Renal cortex interstitium (tissue), 11 donors: ENCODE data around the gene FAM241A. TPM values are rescaled to one million over a fixed set of nuclear protein-coding genes. Genes with fewer than 3 reads are reported as not detected.
A peak's percentile ranks its signal among the peaks of the same experiment; 100 is the strongest.
"Not testable (repeated sequence)": the region's sequence is repeated elsewhere in the genome, so short reads cannot be mapped to it uniquely, and the experiment has no call there.

ENCODE experiments used
- DNase-seq, 11 donors: peaks; one replicate each; pipeline ENCODE4 v3.0.0-alpha.2; 2013; ENCODE audit warnings: low read depth in 9 of 11, low spot score in 4 of 11; ENCODE audit errors: extremely low read depth in 1 of 11
- polyA plus RNA-seq, 3 donors: library from polyadenylated mRNA; unstranded; fragments of 120-200 nt; gene quantifications; one replicate each; pipeline ENCODE4 v1.2.1, GENCODE V29; 2013; ENCODE audit not compliant: insufficient read length in 3 of 3

The FAM241A gene
- polyA plus RNA-seq, 3 donors: 0.86 to 1.5 (median 1.3) TPM

DNA sequence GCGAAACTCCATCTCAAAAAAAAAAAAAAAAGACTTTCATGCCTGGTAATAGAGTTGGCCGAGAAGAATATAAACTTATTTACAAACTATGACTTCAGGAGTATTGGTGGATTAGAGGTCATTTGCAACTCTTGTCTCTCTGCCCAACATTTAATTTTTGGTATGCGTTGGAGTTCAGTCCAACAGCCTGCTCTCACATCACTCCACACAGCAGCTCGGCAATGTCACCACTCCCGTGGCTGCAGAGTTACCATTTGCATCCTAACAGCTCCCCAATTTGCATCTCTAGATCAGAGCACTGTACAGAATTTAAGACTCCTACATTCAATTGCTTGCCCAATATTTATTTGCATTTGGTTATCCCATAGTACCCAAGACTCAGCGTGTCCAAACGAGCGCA is 45.4 kb downstream of the FAM241A start:
- no peak for DNase-seq

DNA sequence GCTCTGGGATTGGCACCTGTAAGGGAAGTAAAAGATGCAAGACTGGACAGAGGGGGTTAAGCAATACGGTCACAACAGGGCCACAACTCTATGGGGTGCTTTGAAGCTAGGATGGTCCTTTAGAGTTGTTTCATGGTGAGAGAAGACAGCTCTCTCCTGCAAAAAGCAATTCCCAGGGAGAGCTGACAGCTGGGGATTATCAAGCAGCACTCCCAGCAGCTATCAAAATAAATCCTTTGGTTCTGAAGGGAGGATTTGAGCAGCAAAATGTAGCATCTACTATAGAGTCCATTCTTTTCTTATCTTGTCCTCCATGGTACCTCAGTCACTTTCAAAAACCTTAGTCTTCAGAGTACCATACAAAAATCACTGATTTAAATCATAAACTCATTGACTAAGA is 51.2 kb downstream of the FAM241A start:
- no peak for DNase-seq

DNA sequence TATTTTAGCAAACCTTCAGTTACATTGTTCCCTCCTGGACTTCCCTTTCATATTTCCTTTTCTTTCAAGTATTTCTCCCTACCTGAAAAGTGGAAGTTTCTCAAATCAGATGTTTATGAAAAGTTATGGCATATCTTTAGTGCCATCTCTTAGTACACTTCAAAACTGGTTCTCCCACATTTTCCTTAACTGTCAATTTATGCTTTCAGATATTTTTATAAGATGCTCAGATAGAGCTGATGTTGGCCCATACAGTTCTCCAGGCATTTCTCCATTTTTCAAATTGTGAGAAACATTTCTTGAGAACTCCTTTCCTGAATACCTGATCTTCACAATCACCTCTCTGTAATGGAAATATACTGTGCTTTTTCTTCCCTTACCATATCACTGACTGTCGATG is 53.8 kb downstream of the FAM241A start:
- no peak for DNase-seq

GRCh38 chr4:112201915-112202505 is 56.8 kb downstream of the FAM241A start:
- DNase-seq: no peak

GRCh38 chr4:112203593-112203992 is 58.3 kb downstream of the FAM241A start:
- no peak for DNase-seq

- DNase-seq: no peak
Measured at GRCh38 chr4:112206431-112206830, 61.2 kb downstream of the FAM241A start.

DNA sequence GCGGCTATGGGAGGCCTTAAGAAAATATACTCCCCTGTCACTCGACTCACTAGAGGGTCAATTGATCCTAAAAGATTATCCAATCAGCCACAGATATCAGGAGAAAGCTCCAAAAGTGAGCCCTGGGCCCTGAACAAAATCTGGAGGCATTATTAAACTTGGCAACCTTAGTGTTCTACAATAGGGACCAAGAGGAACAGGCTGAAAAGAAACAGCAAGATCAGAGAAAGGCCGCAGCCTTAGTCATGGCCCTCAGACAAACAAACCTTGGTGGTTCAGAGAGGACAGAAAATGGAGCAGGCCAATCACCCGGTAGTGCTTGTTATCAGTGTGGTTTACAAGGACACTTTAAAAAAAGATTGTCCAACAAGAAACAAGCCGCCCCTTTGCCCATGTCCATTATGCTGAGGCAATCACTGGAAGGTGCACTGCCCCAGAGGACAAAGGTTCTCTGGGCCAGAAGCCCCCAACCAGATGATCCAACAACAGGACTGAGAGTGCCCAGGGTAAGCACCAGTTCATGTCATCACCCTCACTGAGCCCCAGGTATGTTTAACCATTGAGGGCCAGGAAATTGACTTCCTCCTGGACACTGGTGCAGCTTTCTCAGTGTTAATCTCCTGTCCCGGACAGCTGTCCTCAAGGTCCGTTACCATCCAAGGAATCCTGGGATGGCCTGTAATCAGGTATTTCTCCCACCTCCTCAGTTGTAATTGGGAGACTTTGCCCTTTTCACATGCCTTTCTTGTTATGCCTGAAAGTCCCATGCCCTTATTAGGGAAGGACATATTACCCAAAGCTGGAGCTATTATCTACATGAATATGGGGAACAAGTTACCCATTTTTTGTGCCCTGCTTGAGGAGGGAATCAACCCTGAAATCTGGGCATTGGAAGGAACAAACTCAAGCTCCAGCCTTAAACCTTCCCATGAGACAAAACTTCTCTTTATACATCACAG is 63.2 kb downstream of the FAM241A start:
- DNase-seq: not testable (repeated sequence)

DNA sequence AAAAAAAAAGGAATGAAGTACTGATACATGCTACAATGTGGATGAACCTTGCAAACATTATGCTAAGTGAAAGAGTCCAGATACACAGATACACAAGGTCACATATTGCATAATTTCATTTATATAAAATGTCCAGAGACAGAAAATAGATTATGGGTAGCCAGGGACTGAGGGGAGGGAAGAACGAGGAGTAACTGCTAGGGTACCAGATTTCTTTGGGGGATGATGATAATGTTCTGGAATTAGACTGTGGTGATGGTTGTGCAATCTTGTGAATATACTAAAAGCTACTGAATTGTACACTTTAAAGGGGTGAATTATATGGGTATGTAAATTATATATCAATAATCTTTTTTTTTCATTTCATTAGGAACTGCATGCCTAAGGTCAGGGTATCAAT is 65.5 kb downstream of the FAM241A start:
- DNase-seq: no peak

- DNase-seq: no peak
Measured at GRCh38 chr4:112213091-112213490, 67.8 kb downstream of the FAM241A start.

DNA sequence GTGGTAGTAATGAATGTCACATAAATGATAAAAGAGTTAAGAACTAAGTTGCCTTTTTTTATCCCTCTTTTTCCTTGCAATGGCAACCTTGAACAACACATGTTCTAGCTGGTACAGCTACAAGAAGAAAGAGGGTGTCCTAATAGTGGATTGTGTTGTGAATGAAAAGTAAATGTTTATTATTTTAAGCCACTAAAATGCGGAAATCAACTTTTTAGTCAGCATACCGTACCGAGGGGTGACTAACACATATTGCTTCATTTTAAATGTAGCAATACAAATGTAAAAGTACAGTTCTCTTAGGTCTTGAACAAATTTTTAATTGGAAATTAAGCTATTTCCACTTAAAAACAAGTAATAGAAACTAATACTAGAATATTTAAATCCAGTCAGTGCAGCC is 68.6 kb downstream of the FAM241A start:
- DNase-seq: no peak

DNA sequence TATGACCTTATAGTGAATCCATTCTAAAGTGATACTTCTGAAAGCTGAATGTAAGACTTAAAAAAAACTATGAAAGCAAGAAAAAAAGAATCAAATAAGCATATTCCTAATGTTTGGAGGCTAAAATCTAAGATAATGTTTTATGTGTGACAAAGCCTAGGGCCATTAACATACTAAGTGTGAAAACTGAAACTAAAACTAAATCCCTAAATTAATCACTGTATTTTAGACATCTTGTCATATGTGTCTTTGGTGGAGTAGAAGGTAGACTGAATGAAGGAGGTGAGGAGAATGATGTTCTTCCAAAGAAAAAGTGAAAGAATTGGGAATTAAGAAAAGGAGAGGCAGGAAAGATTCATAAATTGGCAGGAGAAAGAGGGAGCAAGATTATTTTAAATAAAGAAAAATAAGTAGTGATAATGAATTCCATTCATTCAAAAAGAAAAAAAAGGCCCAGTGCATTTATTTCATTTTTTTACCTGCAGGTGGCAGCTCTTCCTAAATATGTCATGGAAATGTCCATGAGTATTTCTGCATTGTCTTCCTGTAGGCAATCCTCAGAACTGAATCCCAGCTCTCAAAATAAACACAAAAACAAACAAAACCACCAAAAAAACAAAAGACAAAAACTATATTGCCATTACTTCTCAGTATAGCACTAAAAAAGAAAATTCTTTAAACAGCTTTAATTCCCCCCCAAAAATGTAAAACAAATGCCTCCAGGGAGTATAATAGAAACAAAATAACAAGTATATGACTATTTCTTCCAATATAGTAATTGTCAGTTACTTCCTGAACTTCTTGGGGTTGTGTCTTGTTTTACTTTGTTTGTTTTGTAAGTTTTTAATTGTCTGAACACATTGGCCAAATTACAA is 69.4 kb downstream of the FAM241A start:
- no peak for DNase-seq

- no peak for DNase-seq
Measured at GRCh38 chr4:112219826-112220366, 74.6 kb downstream of the FAM241A start.

DNA sequence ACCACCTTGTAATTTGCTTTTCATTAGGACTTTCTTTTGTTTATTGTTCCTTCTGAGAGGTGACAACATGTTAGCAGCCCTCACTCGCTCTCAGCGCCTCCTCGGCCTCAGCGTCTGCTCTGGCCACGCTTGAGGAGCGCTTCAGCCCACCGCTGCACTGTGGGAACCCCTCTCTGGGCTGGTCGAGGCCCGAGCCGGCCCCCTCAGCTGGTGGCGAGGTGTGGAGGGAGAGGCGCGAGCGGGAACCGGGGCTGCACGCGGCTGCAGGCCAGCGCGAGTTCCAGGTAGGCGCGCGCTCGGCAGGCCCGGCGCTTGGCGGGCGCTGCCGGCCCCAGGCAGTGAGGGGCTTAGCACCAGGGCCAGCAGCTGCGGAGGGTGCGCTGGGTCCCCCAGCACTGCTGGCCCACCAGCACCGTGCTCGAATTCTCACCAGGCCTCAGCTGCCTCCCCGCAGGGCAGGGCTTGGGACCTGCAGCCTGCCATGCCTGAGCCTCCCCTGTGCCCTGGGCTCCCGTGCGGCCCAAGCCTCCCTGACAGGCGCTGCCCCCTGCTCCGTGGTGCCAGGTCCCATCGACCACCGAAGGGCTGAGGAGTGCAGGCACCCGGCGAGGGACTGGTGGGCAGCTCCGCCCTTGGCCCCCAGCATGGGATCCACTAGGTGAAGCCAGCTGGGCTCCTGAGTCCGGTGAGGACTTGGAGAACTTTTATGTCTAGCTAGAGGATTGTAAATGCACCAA is 77.1 kb downstream of the FAM241A start:
- DNase-seq: no peak

- no peak for DNase-seq
Measured at GRCh38 chr4:112225157-112225556, 79.9 kb downstream of the FAM241A start.

GRCh38 chr4:112230879-112231778 is 85.9 kb downstream of the FAM241A start:
- DNase-seq: peak; percentile 89 to 97 (median 95)

DNA sequence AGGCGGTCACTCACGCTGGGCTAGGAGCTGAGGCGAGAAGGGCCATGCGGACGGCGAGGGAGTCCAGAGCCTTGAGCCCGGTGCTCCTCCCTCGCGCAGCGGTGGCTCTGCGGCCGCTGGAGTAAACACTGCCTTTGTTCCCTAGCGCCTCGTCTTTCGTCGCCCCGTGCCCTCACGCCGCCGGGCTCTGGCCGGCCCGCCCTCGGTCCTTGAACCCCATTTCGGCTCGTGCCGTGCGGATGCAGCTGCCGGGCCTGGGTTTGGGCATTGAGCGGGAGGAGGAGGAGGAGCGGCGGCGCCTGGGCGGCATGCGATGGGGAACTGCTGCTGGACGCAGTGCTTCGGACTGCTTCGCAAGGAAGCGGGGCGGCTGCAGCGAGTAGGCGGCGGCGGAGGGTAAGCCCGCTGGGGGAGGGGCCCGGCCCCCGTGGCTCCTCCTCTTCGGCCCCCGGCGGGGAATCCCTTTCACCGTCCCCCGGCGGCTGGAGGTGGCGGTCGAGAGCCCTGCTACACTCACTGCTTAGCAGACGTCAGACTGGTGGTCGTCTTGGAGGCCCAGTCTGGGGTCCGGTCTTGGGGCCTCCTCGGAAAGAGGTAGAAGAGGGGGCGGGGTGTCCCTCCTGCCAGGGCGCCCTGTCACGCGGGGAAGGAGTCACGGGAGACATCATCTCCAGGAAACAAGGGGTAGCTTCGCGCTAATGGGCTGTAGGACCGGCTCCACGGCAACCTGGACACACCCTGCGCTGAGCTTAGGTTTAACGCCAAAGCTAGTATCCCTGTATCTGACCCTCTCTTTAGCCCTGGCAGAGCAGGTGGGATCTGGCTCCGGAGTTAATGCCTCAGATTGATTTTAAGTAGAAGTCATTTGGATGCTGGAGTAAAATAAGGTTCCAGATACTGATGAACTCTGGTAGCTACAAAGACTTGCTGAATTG is 86.8 kb downstream of the FAM241A start, which contains the start of gene AP1AR:
TSS of gene AP1AR (plus strand) at position 9 of the 935 bp plus-strand sequence. CDS start at position 314, 305 bp downstream.
- DNase-seq: peak; percentile 64 to 86 (median 79)
